GM19328 (cell line): ENCODE measurements around the gene LRCH4.

Experiments used
- ATAC-seq: cut with Tn5 transposase; IDR thresholded peaks from one replicate; pipeline ENCODE4 v1.9.1; 2021; ENCODE audit warnings: mild to moderate bottlenecking, moderate library complexity; ENCODE audit not compliant: unreplicated experiment

The LRCH4 gene

DNA sequence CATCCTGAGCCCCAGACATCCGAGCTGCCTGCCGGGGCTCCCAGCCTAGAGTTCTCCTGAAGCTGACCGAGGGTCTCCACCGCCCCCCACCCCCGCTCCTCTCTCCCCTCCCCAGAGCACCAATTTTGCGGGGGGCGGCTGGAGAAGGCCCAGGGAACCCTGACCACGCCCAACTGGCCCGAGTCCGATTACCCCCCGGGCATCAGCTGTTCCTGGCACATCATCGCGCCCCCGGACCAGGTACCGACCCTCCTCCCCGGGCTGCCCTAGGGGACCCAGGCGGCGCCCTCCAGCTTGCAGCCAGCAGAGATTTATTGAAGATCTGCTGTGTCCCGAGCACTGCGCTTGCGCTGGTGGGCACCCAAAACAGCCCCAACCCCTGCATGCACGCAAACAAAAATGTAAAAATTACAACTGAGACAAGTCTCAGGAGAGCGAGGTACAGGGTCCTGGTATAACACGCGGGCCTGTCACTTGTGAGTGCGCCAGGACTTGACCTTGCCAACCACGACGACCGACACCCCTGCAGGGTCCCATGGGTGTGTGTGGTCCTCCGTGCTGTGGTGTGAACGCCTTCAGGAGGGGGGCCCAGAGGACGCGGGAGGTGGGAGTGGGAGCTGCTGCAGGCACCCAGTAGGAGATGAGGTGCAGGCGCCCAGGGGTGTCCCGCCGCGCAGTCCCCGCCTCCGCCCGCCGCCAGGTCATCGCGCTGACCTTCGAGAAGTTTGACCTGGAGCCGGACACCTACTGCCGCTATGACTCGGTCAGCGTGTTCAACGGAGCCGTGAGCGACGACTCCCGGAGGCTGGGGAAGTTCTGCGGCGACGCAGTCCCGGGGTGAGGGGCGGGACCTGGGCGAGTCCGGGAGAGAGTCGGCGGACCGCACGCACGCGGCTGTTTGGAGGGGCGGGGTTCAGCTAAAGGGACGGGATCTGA lies 19.3 kb upstream of the LRCH4 start:
- ATAC-seq: no peak

GRCh38 chr7:100604028-100604975 lies 18.4 kb upstream of the LRCH4 start:
- ATAC-seq: no peak

DNA sequence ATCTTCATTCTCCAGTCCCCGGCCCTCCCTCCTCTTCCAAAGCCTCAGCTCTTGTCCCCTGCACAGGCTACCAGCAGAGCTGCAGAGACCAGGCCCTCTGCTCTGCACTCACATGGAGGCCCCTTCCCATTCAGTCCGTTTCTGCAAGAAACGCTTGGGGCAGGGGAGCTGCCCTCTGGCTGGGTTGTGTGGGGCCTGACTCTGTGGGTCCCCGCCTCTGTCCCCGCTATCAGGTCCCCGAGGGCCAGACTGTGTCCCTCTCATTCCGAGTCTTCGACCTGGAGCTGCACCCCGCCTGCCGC lies 17.7 kb upstream of the LRCH4 start:
- no peak for ATAC-seq

DNA sequence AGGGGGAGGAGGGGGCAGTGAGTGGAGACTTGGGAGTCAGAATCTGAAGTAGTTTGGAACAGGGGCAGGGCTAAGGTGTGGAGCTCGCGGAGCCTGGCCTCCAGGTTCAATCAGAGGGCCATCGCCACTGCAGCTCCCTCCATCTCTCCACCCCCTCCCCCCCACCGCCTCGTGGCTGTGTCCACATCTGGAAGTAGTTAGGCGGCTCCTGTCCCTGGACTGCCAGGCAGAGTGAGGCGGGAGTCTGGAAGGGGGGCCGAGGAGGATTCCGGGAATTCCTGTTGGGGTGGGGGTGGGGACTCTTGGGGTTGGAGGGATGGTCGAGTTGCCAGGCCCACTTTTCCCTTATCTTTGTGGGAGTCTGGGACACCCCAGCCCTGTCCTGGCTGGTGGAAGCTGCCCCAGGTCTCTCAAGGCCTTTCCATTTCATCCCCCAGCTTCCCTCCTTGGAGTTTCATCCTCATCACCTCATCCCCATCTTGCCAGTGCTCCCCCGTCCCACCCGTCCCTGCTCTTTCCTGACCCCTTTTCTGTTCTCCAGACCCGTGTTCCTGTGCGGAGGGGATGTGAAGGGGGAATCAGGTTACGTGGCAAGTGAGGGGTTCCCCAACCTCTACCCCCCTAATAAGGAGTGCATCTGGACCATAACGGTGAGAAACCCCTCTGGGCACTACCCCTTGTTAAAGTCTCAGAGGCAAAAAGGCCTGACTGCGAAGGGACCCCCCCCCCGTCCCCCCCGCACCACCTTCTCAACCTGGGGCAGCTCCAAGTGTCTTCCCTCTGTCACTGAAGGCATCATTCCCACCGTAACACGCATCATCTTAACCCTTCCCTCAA lies 17.2 kb upstream of the LRCH4 start:
- ATAC-seq: no peak

- no peak for ATAC-seq
Measured at GRCh38 chr7:100600730-100601038, 14.8 kb upstream of the LRCH4 start.

DNA sequence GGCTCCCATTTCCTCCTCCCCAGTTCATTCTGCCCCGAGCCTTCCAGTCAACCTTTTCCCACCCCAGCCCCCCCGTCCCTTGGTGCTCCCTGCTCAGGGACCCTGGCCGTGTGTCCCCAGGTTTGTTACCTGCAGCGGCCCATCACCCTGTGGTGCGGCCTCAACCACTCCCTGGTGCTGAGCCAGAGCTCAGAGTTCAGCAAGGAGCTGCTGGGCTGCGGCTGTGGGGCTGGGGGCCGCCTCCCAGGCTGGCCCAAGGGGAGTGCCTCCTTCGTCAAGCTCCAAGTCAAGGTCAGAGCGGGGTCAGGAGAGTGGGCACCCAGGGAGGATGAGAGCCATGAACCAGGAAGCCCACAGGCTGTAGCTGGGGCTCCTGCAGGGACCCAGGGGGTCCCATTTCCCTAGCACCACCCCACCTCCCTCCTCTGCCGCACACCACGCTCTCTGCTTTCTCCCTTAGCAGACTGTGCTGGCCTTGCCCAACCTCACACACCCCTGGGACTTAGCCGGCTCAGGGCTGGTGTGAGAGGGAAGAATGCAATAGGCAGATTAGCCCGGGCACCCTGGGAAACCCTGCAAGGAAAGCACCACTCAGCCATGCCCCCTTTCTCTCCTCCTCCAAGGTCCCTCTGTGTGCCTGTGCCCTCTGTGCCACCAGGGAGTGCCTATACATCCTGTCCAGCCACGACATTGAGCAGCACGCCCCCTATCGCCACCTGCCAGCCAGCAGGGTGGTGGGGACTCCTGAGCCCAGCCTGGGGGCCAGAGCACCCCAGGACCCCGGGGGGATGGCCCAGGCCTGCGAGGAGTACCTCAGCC lies 14.2 kb upstream of the LRCH4 start:
- ATAC-seq: no peak

DNA sequence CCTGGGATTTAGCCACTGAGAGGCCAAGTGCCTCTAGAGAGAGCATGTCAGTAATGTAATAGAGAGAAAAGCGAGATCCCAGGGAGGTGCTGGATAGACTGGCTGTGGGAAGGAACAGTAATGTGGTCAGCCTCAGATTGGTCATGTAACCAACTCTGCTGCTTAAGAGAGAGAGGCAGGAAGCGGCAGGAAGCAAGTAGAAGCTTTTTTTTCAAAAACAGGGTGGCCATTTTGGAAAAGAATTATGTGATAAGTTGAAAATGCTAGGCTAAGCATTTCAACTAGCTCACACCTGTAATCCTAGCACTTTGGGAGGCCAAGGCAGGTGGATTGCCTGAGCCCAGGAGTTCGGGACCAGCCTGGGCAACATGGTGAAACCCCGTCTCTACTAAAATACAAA lies 12.5 kb upstream of the LRCH4 start:
- no peak for ATAC-seq

GRCh38 chr7:100595188-100595587 lies 9.3 kb upstream of the LRCH4 start:
- ATAC-seq: no peak

DNA sequence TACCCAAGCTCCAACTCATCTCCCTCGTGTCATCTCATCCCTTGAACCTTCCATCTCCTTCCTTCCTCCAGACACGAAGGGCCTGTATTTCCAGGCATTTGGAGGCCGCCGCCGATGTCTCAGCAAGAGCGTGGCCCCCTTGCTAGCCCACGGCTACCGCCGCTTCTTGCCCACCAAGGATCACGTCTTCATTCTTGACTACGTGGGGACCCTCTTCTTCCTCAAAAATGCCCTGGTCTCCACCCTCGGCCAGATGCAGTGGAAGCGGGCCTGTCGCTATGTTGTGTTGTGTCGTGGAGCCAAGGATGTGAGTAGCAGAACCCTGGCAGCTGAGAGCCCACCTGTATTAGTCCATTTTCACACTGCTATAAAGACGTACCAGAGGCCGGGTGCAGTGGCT lies 5.7 kb upstream of the LRCH4 start:
- ATAC-seq: no peak

GRCh38 chr7:100590077-100590737 lies 4.3 kb upstream of the LRCH4 start:
- no peak for ATAC-seq

DNA sequence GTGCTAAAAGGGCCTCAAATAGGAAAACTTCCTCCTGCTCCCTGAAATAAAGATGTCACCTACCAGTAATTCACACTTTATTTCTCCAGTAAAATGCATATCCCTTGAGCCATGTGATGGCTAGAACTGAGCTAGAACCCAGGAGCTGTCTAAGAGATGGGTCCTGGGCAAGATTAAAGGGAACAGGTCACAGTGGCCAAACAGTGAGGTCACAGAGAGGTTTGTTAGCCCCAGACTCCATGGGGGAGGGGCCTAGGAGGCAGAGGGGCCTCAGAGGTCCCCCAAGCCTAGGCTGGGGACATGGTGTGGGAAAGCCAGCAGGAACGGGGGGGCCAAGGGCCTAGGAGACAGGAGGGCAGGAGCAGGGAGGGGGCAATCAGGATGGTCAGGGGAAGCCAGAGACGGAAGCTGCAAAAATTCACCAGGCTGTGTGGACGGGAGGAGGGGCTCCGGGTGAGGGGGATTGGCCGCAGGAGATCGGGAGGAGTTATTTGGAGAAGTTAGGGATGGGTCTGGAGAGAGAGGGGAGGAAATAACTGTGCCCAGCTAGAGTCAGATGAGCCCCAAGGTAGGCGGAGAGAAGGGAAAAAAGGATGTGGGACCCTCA lies 3.5 kb upstream of the LRCH4 start:
- ATAC-seq: no peak

DNA sequence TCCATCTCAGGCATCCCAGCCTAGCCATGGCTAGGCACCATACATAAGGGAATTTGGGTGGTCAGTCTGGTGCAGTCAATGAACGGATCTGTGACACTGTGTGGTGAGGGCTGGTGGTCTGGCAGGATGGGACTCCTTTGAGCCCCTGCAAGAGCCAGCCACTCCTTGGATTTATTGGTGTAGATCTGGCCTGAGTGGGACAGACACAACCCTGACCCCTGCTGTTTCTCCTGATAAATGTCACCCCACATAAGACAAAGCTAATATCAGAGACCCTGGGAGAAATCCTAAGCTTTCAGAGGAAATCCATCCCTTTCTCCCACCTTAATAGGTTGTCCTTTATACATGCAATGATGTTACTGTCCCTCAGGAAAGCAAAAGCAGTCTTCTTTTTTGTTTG lies 2.5 kb upstream of the LRCH4 start:
- no peak for ATAC-seq

DNA sequence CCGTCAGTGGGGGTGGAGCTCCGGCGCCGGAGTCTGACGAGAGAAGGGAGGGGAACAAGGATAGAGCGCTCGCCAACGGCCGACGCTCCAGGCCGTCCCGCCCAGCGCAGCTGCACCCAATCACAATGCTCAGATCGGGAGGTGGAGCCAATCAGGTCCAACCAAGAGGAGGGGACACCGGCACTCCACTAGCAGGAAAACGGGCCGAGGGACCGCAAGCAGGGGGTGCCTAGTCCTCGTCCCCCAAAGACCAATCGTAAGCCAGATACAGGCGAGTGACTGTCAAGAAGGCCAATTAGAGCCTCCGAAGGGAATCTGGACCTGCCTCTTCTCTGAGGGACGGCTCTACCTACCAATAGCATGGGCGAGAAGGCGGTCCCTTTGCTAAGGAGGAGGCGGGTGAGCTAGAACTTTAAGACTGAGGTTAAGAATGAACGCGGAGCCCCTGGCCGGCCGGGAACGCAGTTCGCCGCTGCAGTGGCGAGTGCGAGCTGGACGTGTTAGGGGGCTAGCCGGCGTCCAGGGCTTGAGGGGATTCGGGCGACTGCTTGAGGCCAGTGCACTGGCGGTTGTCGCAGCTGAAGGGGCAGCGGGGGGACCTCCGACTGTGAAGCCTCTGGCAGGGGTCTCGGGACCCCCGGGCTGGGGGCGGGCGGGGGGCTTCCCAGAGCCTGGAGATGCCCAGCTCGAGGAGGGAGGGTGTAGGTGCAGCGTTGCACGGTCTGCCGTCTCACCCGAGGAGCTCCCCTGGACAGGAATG lies 517 bp upstream of the LRCH4 start, which contains the start of gene FBXO24:
FBXO24 (plus strand) TSS at position 63 of the 760 bp plus-strand sequence; CDS start at position 361, 298 bp downstream.
- ATAC-seq: peak; percentile 91

DNA sequence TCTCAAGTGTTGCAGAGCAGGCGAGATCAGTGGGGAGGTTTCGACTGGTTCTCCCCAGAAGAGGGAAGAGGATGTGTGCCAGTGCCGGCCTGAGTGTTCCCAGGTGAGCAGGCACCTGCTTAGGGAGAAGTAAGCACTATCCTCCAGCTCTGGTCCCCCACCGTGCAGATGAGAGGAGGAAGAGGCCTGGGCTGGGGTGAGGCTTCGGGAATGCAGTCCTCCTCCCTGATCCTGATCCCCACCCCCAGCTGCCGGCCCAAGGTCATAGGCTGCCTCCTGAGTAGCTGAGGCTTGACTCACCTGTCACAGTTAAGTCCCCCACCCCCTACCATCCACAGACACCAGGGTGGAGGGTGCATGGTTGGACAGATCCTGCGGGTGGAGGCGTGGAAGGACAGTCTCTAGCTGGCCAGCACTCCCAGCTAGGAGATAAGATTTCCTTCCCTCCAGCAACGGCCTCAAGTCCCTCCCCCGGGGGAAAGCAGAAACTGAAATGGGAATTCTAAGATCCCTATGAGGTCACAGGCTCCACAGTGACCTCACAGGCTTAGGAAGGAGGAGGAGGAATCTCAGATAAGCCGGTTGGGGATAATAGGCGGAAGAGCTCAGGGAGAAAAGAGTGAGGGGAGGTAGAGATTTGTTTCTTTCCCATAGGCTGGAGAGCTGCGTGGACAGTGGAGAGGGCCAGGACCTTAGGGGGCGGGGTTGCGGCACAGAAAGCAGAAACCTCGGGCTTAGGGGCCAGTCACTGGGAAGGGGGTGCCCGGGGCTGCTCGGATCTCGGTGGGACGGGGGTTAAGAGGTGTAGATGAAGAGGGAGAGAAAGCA lies 1.0 kb downstream of the LRCH4 start:
- no peak for ATAC-seq

DNA sequence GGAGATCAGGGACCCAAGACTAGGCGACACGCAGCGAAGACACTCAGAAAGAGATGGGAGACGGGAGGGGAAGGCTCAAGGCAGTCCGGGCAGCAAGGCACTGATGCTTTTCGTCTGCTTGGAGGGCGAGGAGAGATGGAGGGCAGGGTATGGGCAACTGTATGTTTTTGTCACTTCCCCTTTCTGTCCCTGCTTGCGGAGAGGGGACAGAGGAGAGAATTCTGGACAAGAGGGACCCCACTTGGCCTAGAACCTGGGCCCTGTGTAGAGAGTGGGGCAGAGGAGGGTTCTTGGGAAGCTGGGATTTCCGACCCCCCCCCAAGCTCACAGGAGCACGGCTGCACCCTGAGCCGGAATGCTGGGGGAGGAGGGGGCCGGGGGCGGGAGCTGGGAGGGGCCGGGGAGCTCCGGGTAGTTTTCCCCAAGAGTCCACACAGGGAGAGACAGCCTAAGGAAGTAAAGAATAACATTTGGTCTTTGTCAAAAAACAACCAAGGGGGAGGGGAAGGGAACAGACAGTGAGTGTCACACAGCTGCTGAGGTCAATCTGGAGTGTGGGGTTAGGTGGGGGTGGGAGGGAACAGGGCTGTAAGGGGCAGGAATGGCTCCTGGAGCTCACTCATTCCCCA lies 1.8 kb downstream of the LRCH4 start:
- no peak for ATAC-seq

DNA sequence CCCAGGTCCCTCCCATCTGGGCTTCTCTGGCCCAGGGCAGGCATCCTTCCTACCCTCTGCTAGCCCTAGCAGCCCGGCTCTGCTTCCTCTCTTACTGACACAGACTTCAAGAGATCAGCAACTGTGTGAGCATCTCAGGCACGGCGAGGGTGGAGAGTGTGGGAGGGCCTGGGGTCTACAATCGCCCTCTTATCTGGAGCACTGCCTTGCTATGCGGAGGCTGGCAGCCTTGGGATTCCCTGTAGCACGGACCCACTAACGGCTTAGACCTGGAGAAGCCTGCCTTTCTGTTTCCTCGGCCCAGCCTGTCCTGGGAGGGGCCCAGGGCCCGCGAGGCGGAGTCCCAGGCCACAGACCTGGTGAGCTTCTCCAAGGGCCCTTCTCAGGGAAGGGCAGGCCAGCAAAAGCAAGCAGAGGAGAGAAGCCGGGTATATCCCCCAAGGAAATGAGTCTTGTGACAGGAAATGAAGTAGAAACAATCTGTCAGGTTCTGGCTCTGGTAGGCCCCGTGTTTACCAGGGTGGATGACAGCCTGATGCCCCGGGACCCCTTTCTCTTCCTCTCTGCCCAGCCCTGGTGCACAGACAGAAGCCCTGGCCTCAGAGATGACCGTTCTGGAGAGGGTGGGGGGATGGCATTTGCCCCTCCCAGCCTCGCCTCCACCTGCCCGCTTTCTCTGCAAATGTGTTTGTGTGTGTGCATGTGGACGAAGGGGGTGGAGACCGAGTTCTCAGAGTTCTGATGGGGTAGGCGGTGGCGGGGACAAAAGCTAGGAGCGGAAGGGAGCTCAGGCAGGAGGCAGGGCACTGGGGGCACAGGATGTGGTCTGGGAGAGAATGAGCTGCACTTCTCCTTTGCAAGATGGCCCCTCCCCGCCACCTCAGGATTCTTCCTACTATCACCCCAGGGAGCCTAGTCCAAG lies 2.5 kb downstream of the LRCH4 start:
- ATAC-seq: no peak
